OCI-LY7 (cell line): ENCODE data around the gene CDHR1. TPM values are rescaled to one million over a fixed set of nuclear protein-coding genes. Genes with fewer than 3 reads are reported as not detected.

Source experiments
- BruUV-seq: library from RNA; stranded (reverse); fragments of 400-500 nt; replicated peaks from 2 replicates; lab custom pipeline; 2021; lab: Mats Ljungman, UMichigan
- CTCF ChIA-PET: fragments of 300-600 bp; sonication (Branson Sonifier 250); formaldehyde crosslinking; loops from one replicate; lab custom pipeline; 2022; ENCODE audit warnings: antibody characterized with exemption; ENCODE audit not compliant: unreplicated experiment; lab: Charles Lee
- POLR2A ChIA-PET: fragments of 300-600 bp; sonication (Branson Sonifier 250); formaldehyde crosslinking; loops from one replicate; lab custom pipeline; 2022; ENCODE audit warnings: antibody characterized with exemption; lab: Charles Lee
- DNase-seq: peaks from one replicate; pipeline ENCODE4 v3.0.0-alpha.2; 2015; ENCODE audit warnings: low spot score
- H2AFZ ChIP-seq: fragments of 200-600 bp; sonication (generic), shearing (Covaris generic); 2 replicates; pipeline ENCODE4 v1.6.1; 2014; ENCODE audit warnings: mild to moderate bottlenecking, antibody characterized with exemption, low read length, moderate library complexity
- H3K27ac ChIP-seq: fragments of 200-600 bp; sonication (generic); 2 replicates; pipeline ENCODE4 v1.5.1; 2014; ENCODE audit warnings: mixed run types, low read depth, mild to moderate bottlenecking, moderate library complexity, low read length, inconsistent platforms; ENCODE audit not compliant: poor library complexity, severe bottlenecking
- H3K36me3 ChIP-seq: fragments of 200-600 bp; sonication (generic); 2 replicates; pipeline ENCODE4 v1.6.1; 2014; ENCODE audit warnings: mild to moderate bottlenecking, antibody characterized with exemption, low read length, moderate library complexity, mixed read lengths; ENCODE audit not compliant: insufficient read depth
- H3K4me1 ChIP-seq: fragments of 200-600 bp; sonication (generic); 2 replicates; pipeline ENCODE4 v1.5.1; 2014; ENCODE audit warnings: mild to moderate bottlenecking, low read length; ENCODE audit not compliant: insufficient read depth, poor library complexity, severe bottlenecking
- H3K4me2 ChIP-seq: fragments of 200-600 bp; sonication (generic); 2 replicates; pipeline ENCODE4 v1.6.1; 2014; ENCODE audit warnings: mild to moderate bottlenecking, low read length
- H3K4me3 ChIP-seq: fragments of 200-600 bp; sonication (generic); 2 replicates; pipeline ENCODE4 v1.5.1; 2014; ENCODE audit warnings: mild to moderate bottlenecking, low read depth, low read length; ENCODE audit not compliant: poor library complexity, severe bottlenecking
- H3K79me2 ChIP-seq: fragments of 200-600 bp; sonication (generic); 2 replicates; pipeline ENCODE4 v1.6.1; 2016; ENCODE audit warnings: low read depth, mild to moderate bottlenecking, low read length, moderate library complexity, mixed read lengths; ENCODE audit not compliant: insufficient read depth
- H3K9me2 ChIP-seq: fragments of 200-600 bp; sonication (generic); 2 replicates; pipeline ENCODE4 v1.6.1; 2016; ENCODE audit warnings: mild to moderate bottlenecking, low read length, mixed read lengths; ENCODE audit not compliant: insufficient read depth
- H3K9me3 ChIP-seq: fragments of 200-600 bp; sonication (generic); 2 replicates; pipeline ENCODE4 v1.6.1; 2014; ENCODE audit warnings: mild to moderate bottlenecking, mixed run types, low read length, mixed read lengths
- H4K20me1 ChIP-seq: fragments of 200-600 bp; sonication (generic); 2 replicates; pipeline ENCODE4 v1.6.1; 2014; ENCODE audit warnings: mild to moderate bottlenecking, antibody characterized with exemption, low read length, moderate library complexity, mixed read lengths; ENCODE audit not compliant: insufficient read depth
- EZH2phosphoT487 ChIP-seq: fragments of 200-600 bp; sonication (generic); IDR thresholded peaks from 2 replicates; pipeline ENCODE4 v1.6.1; 2018; ENCODE audit warnings: low read depth, borderline replicate concordance, mild to moderate bottlenecking, mixed run types, antibody characterized with exemption, low read length, moderate library complexity, mixed read lengths
- intact Hi-C: fragments of 100-400 bp; cut with micrococcal nuclease; formaldehyde crosslinking; loops from one replicate; pipeline ENCODE4 v1.10.0; 2022; ENCODE audit not compliant: unreplicated experiment
- total RNA-seq, 2 experiments: library from RNA; depleted of rRNA in 1 of 2; stranded (reverse); fragments of >200 nt in 1 of 2; shearing (Covaris generic) in 1 of 2; gene quantifications; 2 replicates each; pipeline ENCODE4 v1.2.3, GENCODE V29; 2014 to 2022
- TF ChIP-seq, protein P1 (sequence below): fragments of 200-600 bp; sonication (generic); conservative IDR thresholded peaks from 2 replicates; pipeline ENCODE4 v1.5.1; 2014; ENCODE audit warnings: mild to moderate bottlenecking, antibody characterized with exemption, low read length, moderate library complexity, mixed read lengths

Gene CDHR1
- total RNA-seq, 2 experiments from 2014 or later = not detected

DNA sequence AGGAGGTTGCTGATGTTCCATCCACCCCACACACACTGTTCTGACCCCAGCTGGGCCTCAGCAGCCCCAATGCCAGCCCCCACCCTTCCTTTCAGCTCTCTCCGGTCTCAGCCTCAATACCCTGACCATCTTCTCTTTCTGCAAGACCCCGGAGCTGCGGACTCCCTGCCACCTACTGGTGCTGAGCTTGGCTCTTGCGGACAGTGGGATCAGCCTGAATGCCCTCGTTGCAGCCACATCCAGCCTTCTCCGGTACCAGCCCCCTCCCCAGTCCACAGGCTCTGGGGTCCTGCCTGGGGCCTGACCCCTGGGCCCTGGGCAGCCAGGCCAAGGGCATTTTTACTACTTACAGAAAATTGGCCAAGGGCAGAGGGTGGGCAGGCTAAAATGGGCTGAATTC lies 53.2 kb downstream of the CDHR1 start:
- ChIA-PET POLR2A (interaction anchor here (0.6 kb wide), 1 partner anchor 28 kb away, joined by 3 read pairs; no protein-coding TSS in a partner anchor), CTCF (interaction anchor here (0.6 kb wide), 1 partner anchor 284 kb away, joined by 3 read pairs; no protein-coding TSS in a partner anchor)
- H3K27ac ChIP-seq = no peak overlapping the region
- no peak overlapping the region for H3K4me3 ChIP-seq
- no peak for TF ChIP-seq EZH2phosphoT487
- TF ChIP-seq, protein P1, sequence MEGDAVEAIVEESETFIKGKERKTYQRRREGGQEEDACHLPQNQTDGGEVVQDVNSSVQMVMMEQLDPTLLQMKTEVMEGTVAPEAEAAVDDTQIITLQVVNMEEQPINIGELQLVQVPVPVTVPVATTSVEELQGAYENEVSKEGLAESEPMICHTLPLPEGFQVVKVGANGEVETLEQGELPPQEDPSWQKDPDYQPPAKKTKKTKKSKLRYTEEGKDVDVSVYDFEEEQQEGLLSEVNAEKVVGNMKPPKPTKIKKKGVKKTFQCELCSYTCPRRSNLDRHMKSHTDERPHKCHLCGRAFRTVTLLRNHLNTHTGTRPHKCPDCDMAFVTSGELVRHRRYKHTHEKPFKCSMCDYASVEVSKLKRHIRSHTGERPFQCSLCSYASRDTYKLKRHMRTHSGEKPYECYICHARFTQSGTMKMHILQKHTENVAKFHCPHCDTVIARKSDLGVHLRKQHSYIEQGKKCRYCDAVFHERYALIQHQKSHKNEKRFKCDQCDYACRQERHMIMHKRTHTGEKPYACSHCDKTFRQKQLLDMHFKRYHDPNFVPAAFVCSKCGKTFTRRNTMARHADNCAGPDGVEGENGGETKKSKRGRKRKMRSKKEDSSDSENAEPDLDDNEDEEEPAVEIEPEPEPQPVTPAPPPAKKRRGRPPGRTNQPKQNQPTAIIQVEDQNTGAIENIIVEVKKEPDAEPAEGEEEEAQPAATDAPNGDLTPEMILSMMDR = no peak
- intact Hi-C loops = no loop called here
- no peaks in the 10 kb centered on the region for H3K9me2 ChIP-seq
- no peak for DNase-seq
- H2AFZ ChIP-seq = no peak overlapping the region
- BruUV-seq = no TSS peak
- H3K79me2 ChIP-seq = no peaks in the 10 kb centered on the region
- H4K20me1 ChIP-seq = no peaks in the 10 kb centered on the region
- no peaks in the 10 kb centered on the region for H3K36me3 ChIP-seq
- no peaks in the 10 kb centered on the region for H3K9me3 ChIP-seq
- no peak overlapping the region for H3K4me2 ChIP-seq
- no peaks in the 10 kb centered on the region for H3K4me1 ChIP-seq

DNA sequence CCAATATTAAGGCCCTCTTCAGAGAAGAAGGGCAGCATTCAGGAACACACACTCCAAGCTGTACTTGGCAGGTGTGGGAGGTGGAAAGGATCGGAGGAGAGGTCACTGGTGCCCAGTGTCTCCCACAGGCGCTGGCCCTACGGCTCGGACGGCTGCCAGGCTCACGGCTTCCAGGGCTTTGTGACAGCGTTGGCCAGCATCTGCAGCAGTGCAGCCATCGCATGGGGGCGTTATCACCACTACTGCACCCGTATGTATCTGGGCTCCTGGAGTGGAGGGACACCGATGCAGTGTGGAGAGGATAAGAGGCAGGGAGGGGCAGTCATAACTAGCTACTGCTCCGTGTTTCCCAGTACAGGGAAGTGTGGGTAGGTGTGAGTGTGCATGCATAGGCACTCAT lies 54.5 kb downstream of the CDHR1 start:
- H3K4me2 ChIP-seq = no peak overlapping the region
- no peaks in the 10 kb centered on the region for H3K36me3 ChIP-seq
- no peaks in the 10 kb centered on the region for H3K79me2 ChIP-seq
- ChIA-PET POLR2A (no interaction called here), CTCF (no interaction called here)
- no peak overlapping the region for H3K27ac ChIP-seq
- no peak overlapping the region for H3K4me3 ChIP-seq
- no TSS peak for BruUV-seq
- no peaks in the 10 kb centered on the region for H3K9me3 ChIP-seq
- DNase-seq = no peak
- H4K20me1 ChIP-seq = no peaks in the 10 kb centered on the region
- no peaks in the 10 kb centered on the region for H3K4me1 ChIP-seq
- no peaks in the 10 kb centered on the region for H3K9me2 ChIP-seq
- intact Hi-C loops = no loop called here
- H2AFZ ChIP-seq = no peak overlapping the region
- TF ChIP-seq, protein P1 = no peak
- TF ChIP-seq EZH2phosphoT487 = no peak

DNA sequence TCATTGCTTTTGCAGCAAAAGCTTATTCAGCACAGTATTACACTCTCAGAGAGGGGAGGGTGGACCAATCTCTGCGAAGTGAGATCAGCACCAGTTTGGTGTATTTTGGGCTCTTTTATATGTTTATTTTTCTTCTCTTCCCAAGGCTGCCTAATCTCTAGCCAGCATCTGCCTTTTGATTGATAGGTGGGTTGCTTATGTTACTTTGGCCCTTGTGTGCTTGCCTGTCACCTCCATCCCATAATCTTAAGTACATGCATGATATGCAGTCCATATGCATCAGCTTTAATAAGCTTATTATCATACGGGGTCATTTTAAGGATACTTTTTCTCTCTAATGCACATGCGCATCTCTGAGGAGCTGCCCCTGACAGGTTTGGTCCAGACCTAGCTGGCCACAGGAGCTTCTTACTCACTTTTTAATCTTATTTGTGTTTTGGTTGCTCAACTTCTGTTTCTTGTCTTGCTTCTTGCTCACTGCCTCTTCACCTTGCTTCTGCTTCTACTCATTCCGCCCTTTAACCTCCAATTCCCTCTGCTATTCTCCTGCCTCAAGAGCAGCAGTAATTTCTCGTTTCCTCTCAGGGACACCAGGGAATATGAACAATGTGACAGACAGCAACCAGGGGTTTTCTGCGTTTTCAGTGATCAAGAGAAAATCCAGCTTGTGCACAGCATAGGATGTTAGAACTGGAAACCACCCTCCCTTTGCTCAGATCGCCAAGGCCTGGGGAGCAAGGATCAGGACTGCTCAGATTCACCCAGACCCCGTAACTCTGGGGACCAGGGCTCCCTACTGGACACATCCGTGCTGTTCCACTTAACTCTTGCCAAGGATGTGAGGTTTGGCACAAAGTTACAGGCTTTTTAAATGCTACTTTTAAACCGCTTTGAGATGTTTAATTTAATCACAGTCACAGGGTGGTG lies 60.5 kb downstream of the CDHR1 start:
- H4K20me1 ChIP-seq = no peaks in the 10 kb centered on the region
- no TSS peak for BruUV-seq
- no peaks in the 10 kb centered on the region for H3K4me1 ChIP-seq
- CTCF ChIA-PET = no interaction called here
- no peak for DNase-seq
- H3K79me2 ChIP-seq = no peaks in the 10 kb centered on the region
- TF ChIP-seq EZH2phosphoT487 = no peak
- TF ChIP-seq, protein P1 = no peak
- H3K36me3 ChIP-seq = no peaks in the 10 kb centered on the region
- no peak overlapping the region for H2AFZ ChIP-seq
- no peaks in the 10 kb centered on the region for H3K9me3 ChIP-seq
- no peak overlapping the region for H3K27ac ChIP-seq
- no peaks in the 10 kb centered on the region for H3K9me2 ChIP-seq
- no peak overlapping the region for H3K4me2 ChIP-seq
- intact Hi-C loops = no loop called here
- POLR2A ChIA-PET = interaction anchor here (1.5 kb wide), 1 partner anchor 45 kb away, joined by 3 read pairs; no protein-coding TSS in a partner anchor
- H3K4me3 ChIP-seq = no peak overlapping the region
